ENCODE results near the gene ACER3.

Gene ACER3

DNA sequence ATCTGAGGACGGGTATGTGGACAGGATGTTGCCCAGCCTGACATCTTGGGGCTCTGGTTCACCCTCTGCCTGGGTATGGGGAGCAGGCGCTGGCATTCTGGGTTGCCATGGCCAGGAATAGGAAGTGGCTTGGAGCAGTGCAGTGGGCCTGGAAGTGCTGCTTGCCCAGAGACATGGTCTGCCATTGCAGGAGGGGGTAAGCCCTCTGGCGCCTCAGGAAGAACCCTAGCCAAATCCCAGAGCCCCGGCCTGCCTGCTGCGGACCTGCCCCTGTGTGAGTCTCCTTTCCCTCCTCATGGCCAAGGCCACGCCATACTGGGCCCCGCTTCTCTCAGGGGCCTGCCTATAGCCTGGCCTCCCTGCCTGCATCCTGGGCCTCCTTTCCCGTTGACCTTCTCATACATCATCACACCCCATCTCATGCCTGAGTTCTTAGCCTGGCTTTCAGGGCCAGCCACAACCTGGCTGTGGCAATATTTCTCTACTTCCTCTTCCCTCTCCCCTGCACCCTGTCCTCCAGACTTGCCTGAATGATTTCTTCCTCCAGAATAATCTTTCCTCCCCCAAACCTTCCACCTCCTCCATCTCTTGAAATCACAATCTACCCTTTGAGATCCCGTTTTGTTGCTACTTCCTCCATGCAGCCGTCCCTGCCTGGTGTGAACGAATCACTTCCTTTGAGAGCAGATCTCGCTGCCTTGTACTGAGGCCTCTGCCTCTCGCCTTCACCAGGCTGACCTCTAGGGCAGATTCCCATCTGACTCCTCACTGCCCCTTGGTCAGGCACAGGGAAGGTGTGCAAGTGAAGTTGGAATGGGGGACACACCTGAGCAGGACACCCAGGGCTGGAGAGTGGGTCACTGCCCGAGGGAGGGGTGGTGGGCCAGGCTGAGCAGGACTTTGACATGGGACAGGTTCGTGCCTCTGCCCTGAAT lies 211.2 kb downstream of the ACER3 start:
- no peaks in the 10 kb centered on the region for H3K4me1 ChIP-seq

DNA sequence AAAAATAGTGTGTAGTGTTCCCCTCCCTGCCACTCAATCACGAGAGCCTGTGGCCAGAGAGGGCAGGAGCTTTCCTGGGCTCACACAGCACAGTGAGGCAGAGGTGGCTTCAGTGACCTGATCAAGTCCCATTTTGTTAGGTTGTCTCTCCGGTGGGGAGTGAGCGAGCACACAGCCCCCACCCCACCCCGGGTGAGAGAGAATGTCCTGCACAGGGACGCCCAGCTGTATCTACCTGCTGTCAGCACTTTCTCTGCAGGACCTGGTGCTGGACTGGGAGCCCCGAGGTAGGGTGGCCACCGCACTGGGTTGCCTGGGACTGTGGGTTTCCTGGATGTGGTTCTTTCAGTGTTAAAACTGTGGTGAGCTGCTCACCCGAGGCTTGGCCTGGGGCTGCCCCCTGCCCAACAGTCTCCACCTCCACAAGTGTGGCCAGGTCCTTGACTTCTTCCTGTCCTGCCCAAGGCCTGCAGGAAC lies 212.2 kb downstream of the ACER3 start:
- no peaks in the 10 kb centered on the region for H3K9me3 ChIP-seq (ENCODE audit: control insufficient read depth, low read length)
- no peak overlapping the region for H3K9ac ChIP-seq
- H2AFZ ChIP-seq = no peak overlapping the region
- H3K4me2 ChIP-seq (ENCODE audit: low read length) = no peak overlapping the region
- H3K4me3 ChIP-seq (ENCODE audit: low read depth, low read length) = no peak overlapping the region
- no peaks in the 10 kb centered on the region for H3K36me3 ChIP-seq (ENCODE audit: control insufficient read depth, insufficient read depth, low read length)
- no peaks in the 10 kb centered on the region for H3K79me2 ChIP-seq
- no peaks in the 10 kb centered on the region for H3K27me3 ChIP-seq (ENCODE audit: control insufficient read depth, insufficient read depth, low read length)
- H3K4me1 ChIP-seq = no peaks in the 10 kb centered on the region
- TF ChIP-seq, protein P1, sequence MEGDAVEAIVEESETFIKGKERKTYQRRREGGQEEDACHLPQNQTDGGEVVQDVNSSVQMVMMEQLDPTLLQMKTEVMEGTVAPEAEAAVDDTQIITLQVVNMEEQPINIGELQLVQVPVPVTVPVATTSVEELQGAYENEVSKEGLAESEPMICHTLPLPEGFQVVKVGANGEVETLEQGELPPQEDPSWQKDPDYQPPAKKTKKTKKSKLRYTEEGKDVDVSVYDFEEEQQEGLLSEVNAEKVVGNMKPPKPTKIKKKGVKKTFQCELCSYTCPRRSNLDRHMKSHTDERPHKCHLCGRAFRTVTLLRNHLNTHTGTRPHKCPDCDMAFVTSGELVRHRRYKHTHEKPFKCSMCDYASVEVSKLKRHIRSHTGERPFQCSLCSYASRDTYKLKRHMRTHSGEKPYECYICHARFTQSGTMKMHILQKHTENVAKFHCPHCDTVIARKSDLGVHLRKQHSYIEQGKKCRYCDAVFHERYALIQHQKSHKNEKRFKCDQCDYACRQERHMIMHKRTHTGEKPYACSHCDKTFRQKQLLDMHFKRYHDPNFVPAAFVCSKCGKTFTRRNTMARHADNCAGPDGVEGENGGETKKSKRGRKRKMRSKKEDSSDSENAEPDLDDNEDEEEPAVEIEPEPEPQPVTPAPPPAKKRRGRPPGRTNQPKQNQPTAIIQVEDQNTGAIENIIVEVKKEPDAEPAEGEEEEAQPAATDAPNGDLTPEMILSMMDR (IDR thresholded peaks at IDR 0.05) = no peak
- H3K27ac ChIP-seq = no peak overlapping the region

More for the DNA sequence above, 211.2 kb downstream of the ACER3 start:
- Histone ChIP-seq H2AFZ (no peak overlapping the region), H3K4me3 (ENCODE audit: low read depth, low read length) (no peak overlapping the region), H3K27me3 (ENCODE audit: control insufficient read depth, insufficient read depth, low read length) (no peaks in the 10 kb centered on the region), H3K9ac (no peak overlapping the region), H3K79me2 (no peaks in the 10 kb centered on the region), H3K36me3 (ENCODE audit: control insufficient read depth, insufficient read depth, low read length) (no peaks in the 10 kb centered on the region), H3K27ac (no peak overlapping the region), H3K9me3 (ENCODE audit: control insufficient read depth, low read length) (no peaks in the 10 kb centered on the region), H3K4me2 (ENCODE audit: low read length) (no peak overlapping the region)
- TF ChIP-seq, protein P1 (IDR thresholded peaks at IDR 0.05) = no peak

DNA sequence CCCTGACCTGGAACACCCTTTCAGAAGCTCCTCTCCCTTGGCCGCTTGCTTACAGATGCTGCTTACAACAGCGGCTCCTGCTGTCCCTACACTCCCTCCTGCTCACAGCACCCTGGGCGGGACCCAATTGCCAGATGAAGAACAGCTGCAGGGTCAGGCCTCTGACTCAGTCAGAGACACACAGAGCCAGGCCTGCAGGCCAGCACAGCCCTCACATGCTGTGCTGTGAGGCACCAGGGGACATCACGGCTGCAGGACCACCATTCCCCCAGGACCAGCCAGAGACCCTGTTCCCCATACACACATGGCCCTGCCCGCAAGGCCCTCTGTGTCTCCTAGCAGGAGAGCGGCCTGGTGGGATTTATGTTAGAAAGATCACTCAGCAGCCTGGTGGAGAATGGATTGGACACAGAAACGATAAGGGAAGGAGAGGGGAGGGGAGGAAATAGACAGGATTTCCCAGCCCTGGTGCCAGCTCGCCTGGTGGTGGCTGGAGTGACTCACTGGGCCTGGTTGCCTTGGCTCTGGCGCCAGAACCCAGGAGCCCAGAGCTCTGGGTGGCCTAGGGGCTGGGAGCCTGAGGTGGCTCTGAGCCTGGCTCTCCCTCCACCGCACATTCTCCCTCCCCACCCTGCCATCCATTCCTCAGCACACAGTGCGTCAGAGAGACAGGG lies 212.7 kb downstream of the ACER3 start:
- TF ChIP-seq, protein P1 (IDR thresholded peaks at IDR 0.05) = no peak
- Histone ChIP-seq H3K4me2 (ENCODE audit: low read length) (no peak overlapping the region), H3K36me3 (ENCODE audit: control insufficient read depth, insufficient read depth, low read length) (no peaks in the 10 kb centered on the region), H3K79me2 (no peaks in the 10 kb centered on the region), H3K4me1 (no peaks in the 10 kb centered on the region), H3K27me3 (ENCODE audit: control insufficient read depth, insufficient read depth, low read length) (no peaks in the 10 kb centered on the region), H3K9me3 (ENCODE audit: control insufficient read depth, low read length) (no peaks in the 10 kb centered on the region), H3K9ac (no peak overlapping the region), H2AFZ (no peak overlapping the region), H3K4me3 (ENCODE audit: low read depth, low read length) (no peak overlapping the region), H3K27ac (peak overlapping the region; percentile 29)

DNA sequence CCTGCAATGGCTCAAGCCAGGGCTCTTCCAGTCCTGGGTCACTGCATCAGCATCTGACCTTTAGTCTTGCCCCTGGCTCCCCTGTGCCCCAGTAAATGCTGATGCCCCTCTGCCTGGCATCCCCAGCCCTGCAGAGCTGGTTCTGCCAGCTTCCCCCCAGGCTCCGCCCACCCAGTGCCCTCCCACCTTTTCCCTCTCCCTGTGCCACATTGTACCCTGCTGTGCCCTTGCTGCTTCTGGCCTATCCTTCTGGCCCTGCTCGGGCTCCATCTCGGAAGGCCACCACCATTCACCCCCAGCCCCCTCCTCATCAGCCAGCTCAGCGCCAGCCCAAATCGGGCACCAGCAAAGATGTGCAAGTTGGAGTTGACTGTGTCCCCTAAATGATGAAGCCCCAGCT lies 213.5 kb downstream of the ACER3 start:
- Histone ChIP-seq H3K9ac (no peak overlapping the region), H3K27ac (no peak overlapping the region), H3K4me2 (ENCODE audit: low read length) (no peak overlapping the region), H3K79me2 (no peaks in the 10 kb centered on the region), H3K4me1 (no peaks in the 10 kb centered on the region), H3K27me3 (ENCODE audit: control insufficient read depth, insufficient read depth, low read length) (no peaks in the 10 kb centered on the region), H3K9me3 (ENCODE audit: control insufficient read depth, low read length) (no peaks in the 10 kb centered on the region), H3K4me3 (ENCODE audit: low read depth, low read length) (no peak overlapping the region), H2AFZ (no peak overlapping the region), H3K36me3 (ENCODE audit: control insufficient read depth, insufficient read depth, low read length) (no peaks in the 10 kb centered on the region)
- TF ChIP-seq, protein P1 (IDR thresholded peaks at IDR 0.05) = no peak
